DND-41 (cell line): Measurements from ENCODE around the gene EXO1.

ENCODE experiments used
- EZH2 ChIP-seq: IDR thresholded peaks from 3 replicates; pipeline ENCODE4 v1.6.1; 2012; ENCODE audit warnings: borderline replicate concordance, low read depth, mild to moderate bottlenecking, moderate library complexity, low read length, inconsistent platforms; ENCODE audit not compliant: severe bottlenecking
- TF ChIP-seq, protein P1 (sequence below): IDR thresholded peaks from 2 replicates; pipeline ENCODE4 v1.5.1; 2012; ENCODE audit warnings: borderline replicate concordance, low read length, moderate library complexity, mild to moderate bottlenecking; ENCODE audit not compliant: poor library complexity, severe bottlenecking; ENCODE audit errors: extremely low read depth

DNA sequence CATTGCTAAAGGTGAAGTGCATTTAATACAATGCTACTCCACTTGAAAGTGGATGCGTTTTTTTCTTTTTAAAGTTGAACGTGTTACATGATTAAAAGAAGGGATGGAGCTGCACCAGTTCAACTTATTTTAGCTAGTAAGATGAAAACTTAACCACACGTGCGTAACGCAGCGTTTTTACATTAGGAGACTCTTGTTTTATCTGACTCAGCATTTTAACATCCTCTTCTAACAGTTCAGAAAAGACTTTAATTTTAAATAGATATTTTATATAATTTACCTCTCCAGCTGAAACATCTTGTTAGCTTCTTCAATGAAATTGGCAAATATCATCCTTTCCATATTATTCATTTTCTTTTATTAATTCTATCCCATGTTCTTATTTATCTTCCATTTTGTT is 33.4 kb downstream of the EXO1 start:
- no peak for TF ChIP-seq EZH2
- TF ChIP-seq, protein P1, sequence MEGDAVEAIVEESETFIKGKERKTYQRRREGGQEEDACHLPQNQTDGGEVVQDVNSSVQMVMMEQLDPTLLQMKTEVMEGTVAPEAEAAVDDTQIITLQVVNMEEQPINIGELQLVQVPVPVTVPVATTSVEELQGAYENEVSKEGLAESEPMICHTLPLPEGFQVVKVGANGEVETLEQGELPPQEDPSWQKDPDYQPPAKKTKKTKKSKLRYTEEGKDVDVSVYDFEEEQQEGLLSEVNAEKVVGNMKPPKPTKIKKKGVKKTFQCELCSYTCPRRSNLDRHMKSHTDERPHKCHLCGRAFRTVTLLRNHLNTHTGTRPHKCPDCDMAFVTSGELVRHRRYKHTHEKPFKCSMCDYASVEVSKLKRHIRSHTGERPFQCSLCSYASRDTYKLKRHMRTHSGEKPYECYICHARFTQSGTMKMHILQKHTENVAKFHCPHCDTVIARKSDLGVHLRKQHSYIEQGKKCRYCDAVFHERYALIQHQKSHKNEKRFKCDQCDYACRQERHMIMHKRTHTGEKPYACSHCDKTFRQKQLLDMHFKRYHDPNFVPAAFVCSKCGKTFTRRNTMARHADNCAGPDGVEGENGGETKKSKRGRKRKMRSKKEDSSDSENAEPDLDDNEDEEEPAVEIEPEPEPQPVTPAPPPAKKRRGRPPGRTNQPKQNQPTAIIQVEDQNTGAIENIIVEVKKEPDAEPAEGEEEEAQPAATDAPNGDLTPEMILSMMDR: no peak
